HG03045 (cell line): Measurements from ENCODE around the gene SPATS2L.
A peak's percentile ranks its signal among the peaks of the same experiment; 100 is the strongest.

Source experiments
- ATAC-seq: cut with Tn5 transposase; IDR thresholded peaks from one replicate; pipeline ENCODE4 v1.9.1; 2021; ENCODE audit warnings: mild to moderate bottlenecking, moderate library complexity; ENCODE audit not compliant: unreplicated experiment

Gene SPATS2L

DNA sequence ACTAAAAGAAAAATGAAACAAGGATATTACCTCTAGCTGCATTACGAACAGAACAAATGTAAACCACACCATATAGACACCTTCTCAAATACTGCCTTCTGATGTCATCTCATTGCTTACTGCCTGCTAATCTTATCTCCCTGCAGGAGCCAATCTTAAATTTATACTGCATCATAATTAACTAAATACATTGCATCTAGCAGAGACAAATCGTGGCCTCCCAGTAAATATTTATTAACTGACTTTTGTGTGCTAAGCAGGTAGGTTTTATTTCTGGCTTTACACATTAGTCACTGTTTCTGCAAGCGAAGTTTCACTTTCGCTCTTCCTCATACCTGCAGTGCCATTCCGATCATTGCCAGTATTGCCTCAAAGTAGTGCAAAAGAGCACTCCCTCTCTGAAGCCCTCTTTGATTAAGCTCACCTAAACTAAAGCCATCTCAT is 67.5 kb downstream of the SPATS2L start:
- ATAC-seq = peak; percentile 95

DNA sequence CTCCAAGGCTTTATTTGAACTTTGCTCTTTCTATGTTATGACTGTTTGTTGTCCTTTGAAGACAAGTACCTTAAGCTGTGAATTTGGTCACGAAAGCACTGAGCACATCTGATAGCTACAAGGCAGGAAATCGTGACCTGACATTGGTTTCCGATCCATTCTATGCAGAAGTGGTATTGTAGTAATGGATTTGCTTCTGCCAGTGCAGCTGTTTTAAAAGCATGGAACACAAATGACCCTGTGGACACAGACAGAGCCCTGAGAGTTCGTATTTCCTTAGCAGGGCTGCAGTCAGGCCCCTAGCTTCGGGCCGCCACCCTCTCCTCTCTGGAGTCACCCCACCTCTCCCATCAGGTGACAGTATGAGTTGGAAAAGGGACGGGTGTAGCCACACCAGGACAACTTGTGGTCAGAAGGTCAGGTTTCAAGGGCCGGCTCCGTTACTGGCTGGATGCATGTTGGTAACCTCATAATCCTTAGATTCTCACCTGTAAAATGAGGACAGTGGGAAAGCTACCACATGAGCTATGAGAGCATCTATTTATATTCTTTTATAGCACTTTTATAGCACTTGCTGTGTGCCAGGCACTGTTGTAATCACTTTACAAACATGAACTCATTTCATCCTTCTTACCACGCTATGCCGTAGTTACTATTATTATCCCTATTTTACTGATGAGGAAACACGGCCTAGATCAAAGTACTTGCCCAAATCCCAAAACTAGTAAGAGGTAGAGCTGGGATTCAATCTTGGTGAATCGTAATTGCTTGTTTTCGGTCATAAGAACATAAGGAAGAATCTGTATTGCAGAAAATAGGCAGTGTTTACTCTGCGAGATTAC is 70.2 kb downstream of the SPATS2L start:
- no peak for ATAC-seq

DNA sequence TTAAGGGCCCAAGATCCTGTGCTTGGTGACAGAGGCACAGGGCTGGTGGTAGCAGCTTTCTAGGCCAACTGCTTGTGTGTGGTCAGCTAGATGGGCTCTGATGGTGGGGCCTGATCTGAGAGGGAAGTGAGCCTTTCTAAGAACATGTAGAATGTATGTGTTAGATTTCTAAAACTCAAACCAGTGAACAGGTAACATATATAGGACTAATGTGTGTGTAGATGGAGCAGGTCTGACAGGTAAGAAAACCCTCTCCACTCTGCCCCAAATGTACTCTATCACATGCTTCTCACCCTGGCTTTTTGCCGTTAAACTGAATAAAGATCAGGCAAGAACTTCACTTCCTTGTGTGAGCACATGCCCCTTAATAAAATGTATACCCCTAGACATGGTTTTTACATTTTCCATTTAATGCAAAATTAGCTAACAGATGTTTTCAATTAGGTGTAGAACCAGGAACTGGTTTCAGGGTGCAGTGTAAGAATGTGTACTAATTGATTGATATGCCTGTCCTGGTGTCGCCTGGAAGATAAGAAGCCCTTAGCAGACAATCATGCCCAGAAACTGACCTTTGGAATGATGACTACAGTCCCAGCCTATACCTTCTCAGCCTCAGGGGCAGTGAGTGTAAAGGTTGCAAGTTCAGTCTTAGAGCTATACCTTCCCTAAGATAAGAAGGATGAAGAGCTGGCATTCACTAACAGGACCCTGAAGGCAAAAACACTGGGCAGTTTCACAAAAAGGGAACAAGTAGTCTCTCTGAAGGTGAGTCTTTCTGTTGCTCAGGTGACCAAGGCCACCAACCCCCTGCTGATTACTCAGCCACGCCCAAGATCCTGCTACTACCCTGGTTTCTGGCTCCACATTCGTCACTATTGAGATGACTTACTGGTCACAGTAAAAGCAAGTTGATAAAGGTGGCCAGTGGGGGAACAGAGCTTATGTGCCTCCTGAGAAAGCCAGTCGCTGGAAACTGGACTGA is 71.2 kb downstream of the SPATS2L start:
- ATAC-seq = no peak

DNA sequence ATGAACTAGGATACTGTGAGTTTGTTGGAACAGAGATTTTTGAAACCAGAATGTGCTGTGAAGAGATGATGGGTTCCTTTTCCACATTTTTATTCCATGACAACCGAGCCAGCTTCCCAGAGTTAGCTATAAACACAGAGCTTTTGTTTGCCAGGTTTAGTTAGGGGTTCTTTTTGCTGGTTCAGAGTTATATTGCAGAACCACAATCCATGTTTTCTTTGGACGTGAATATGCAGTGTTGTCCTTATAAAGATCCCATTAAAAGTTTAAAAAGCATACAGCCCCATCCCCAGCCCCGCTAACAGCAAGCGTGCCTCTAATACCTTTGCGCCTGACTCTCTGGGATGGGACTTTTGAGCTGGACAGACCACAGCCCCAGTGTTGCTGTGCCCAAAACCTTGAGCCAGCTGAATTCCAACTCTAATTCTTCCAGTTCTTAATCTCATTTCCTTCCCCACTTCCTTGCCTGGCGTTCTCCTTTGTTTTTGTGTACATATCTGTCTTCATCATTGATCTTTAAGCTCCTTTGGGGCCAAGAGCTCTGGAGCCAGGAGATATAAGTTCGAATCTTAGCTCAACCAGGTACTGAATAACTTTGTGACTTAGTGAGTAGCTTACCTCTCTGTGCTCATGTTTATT is 72.3 kb downstream of the SPATS2L start:
- ATAC-seq = no peak

DNA sequence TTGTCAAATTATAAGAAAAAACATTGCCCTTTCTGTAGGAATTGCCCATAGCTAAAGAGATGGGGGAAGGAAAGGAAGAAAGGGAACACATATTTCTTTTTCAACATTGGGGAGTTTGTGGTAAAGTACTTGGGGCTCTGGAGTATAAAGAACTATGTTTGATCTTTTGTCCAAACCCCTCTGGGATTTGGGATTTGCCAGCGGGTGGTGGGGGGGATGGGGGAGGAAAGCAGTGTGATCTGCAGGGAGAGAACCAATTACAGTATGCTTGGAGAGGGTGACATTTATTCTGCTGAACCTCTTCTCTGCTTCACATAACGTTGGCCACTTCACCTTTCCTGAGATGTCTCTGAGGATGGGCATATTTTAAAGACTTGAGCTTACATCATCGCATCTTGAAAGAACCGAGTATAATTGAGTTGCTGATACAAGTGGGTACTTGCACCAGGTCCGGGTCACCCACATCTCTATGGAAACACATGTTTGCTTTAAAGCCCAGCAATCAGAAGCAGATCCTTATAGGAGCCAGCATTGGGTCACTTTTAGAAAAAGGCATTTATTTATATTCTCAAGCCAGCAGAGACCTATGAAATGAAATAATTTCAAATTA is 73.1 kb downstream of the SPATS2L start:
- no peak for ATAC-seq

DNA sequence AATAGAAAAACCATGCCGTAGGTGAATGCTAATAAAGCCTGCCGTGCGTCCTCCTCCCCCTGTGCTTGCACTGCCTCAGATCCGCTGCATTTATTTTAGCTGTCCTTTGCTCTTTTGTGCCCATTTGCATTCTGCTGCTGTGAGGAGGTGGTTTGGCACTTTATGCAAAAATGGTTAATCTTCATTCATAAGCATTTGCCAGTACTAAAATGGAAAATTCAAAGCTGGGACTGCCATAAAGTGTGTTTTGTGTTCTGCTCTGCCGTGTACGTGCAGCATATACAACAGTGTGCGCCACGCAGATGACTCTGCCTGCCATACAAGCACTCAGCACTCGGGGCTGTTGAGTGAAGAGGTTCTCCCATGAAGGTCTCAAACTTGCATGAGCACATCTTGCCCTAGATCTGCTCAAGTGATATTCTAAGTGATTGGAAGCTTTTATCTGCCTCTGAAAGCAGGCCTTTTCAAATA is 73.6 kb downstream of the SPATS2L start:
- no peak for ATAC-seq

DNA sequence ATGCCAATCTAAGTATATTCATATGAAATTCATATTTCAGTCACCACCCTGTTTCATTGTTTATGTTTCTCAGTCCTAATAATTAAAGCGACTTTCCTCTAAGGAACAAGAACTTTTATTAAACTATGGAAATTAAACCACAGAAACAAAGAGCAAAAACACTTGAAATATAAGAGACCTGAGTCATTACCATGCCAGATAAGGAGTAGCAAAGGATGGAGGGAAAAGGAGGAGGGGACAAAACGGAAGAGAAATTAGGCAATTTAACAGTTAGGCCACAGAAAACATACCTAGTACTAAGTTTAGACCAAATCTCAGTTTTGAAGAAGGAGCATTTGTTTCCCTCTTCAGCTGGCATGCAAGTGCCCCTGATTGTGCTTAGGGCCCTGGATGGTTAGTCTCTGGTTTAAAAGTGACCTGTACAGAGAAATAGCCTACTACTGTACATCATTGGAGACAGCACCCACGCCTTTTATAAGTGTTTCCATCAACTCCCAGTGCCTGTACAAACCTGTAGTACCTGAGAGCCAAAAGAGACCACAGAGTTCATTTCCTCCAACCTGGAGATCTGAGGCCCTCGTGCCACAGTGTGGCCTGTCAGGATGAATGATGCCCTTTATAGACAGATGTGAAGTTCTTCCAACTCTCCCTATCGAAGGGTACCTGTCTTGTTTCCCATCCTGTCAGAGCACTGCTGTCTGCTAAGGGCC is 74.5 kb downstream of the SPATS2L start:
- no peak for ATAC-seq

DNA sequence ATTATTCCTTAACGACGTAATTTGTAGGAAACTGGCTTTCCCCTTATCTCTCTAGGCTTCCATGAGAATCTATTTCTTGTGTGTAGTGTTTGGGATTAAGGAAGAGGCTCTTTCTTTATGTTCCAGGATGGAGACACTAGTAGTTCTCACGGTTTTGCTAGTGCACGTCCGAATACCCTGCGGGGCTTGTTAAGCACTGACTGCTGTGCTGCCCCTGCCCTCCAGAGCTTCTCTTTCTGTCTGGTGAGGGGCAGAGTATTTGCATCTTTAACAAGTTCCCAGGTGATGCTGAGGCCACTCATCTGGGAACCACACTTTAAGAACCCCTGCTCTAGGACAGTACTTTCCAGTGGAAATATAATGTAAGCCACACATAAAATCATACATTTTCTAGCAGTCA is 76.4 kb downstream of the SPATS2L start:
- ATAC-seq = no peak

DNA sequence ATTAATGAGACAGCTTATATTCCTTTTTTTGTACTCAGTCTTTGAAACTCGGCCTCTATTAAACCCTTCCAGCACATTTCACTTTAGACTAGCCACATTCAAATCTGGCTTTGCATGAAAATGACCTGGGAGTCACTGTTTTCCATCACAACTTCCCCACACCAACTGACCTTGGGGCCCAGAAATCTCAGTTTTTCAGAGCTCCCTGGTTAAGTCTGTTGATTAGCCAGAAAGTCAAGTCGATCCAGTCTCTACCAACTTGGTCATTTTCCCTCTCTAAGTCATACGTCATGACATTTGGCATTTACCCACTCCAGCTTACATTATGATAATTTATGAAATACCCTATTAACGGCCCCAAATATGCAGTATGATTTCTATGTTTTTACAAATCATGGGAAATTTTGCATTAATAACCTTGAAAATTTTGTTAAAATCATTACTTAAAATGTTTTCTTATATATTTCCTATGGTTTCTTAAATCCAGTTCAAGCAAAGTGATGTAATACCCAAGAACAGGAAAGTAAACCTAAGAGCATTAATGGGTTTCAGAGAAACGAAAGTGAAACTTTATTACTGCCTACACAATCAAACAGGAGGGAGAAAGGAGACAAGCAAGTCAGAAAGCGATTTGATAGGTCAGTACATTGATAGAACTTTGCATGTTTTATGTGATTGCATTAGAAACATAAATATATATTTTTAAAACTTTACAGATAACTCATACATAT is 77.1 kb downstream of the SPATS2L start:
- peak; percentile 56 for ATAC-seq

DNA sequence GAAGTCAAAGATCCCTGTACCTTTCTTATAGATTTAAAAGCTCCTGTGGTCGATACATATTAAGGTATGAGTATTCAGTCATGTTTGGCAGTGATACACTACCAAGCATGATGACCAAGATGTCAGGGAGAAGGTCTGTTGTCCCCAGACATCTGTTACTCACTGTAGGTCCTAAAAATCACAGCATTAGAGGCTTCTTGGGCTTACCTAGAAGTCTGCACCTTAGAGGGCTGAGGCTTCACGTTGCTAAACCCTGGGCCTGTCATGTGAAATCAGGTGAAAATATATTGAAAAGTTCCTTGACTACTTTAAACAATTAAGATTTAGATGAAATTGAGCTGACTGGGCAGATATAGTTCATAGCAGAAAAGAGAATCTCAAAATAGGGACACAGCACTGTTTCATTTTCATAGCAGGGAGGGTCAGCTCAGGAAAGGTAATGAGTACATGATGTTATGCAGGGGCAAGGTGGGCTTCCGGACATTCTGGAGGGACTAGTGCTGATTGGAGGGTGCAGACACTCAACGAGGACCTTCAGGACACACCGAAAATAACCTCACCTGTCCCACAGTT is 78.7 kb downstream of the SPATS2L start:
- ATAC-seq = no peak

DNA sequence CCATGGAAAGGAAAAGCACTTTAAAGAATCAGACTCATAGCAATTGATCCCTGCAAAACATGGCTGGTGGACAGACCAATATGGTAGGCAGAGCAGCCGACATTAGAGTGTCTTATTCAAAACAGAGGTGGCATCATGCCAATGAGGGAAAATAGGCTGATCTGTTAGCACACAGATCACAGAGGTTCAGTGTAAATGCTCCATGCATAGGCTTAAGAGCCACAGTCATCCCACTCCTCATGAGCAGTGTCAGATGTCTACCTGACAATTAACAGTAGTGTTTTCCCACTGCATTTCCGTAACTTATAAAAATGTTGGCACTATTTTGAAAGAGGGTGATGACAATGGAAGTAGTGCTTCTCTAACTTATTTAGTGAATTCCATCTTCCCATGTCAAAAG is 86.7 kb downstream of the SPATS2L start:
- no peak for ATAC-seq

DNA sequence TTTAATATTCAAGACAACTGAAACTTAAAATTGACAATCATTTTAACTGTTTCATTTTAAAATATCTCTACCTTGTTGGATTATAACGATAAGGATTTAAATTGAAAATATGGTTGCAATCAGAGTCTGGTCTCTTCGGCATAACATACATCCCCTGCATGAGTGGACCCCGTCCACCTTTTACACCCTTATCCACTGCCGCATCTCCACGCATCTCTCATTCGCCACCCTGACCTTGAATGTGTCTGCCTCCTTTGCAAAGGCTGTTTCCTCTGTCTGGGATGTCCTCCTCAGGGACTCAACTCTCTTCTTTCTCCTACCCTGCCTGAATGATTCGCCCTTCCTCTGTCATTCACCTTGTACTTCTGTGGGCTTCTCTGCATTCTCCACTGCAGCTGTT is 87.6 kb downstream of the SPATS2L start:
- ATAC-seq = no peak

DNA sequence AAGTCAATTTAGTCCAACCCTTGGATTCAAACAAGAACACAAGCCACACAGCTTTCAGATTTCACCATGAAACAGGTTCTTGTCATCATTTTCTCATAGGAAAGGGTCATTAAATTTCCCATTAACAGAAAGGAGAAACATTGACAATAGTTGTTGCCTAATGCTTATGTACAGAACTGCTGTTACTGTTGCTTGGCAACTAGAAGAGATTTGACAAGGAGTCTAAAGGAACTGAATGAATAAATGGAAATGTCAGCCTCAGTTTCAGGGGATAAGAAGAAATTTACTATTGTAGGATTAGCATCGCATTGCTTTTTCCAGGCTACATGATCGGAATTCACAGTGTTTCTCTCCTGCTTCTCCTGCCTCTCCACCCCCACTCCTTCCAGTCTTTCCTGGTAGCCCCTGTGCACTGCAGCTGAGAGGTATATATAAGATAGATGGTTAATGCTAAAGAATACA is 90.3 kb downstream of the SPATS2L start:
- no peak for ATAC-seq

DNA sequence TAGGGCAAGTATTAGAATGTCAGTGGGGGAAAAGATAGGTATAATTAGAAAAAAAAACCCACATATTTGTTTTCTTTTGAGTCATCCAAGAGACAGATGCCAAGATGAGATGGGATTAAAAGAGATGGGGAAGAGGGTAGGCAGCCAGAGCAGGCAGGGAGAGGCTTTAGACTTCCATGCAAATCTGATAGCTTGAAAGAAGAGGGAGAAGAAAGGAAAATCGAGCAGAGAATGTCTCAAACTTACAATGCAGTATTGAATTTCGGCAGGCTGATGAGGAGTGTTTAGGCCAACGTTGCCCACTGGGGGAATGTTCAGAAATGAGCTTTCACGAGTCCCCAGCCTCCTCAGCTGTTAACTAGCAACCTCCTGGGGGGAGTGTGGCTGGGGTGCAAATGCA is 91.3 kb downstream of the SPATS2L start:
- no peak for ATAC-seq

DNA sequence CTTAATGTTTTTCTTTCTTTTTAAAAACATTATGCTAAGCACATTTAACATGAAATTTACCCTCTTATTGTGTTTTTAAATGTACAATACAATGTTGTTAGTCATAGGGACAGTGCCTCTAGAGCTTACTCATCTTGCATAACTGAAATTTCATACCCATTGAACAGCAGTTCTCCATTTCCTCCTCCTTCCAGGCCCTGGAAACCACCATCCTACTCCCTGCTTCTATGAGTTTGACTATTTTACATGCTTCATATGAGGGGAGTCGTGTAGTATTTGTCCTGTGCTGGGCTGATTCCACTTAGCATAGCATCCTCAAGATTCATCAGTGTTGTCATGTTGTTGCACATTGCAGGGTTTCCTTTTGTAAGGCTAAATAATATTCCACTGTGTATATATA is 92.6 kb downstream of the SPATS2L start:
- ATAC-seq = no peak

DNA sequence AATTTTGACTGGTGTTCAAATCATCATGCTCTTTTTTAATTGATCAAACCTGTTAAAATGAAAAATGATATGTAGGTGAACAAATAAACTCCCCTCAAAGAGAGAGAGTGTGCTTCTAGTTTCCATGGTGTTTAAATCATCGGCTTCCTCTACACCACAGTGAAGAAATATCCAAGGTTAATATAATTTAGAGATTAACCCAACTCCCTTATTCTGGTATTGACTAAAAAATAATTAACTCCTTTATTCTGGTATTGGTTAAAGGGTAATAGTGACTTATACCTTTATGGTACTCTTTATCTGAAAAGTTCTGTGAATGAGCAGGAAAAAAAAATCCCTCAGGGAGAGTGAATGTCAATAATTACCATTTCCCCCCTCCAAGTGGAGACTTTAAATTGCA is 93.1 kb downstream of the SPATS2L start:
- ATAC-seq = no peak

DNA sequence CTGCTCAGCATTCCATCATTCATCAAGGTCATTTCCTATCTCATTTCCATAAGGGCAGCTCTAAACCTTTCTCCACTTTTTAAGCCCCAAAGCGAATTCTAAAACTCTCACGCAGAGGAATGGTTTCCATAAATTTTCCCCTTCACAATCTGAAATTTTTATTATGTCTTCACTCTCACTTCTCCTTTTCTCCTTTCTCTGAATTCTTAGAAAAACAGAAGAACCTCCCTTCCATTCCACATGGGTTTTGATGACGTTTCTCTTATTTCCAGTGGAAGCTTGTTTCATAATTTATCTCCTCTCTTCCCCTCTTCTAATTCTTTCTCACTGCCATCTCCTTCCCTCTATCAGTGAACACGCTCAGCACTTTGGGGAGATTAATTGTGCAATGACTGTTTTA is 97.3 kb downstream of the SPATS2L start:
- no peak for ATAC-seq

DNA sequence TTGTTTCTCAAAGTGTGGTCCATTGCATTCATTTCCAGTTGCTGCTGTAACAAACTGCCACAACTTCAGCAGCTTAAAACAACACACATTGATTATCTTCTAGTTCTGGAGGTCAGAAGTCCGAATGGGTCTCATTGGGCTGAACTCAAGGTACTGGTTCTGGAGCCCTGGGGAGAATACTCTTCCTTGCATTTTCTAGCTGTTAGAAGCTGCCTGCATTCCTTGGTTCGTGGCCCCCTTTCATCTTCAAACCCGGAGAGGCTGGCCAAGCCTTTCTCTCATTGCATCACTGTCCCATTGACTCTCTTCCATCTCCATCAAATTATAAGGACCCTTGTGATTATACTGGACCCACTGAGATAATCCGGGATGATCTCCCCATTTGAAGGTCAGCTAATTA is 98.1 kb downstream of the SPATS2L start:
- ATAC-seq = no peak
